SK-N-SH (cell line): ENCODE data around the gene RCN1. TPM values are rescaled to one million over a fixed set of nuclear protein-coding genes. Genes with fewer than 3 reads are reported as not detected.

ENCODE experiments used
- CTCF ChIA-PET: fragments of 300-600, 350-600 bp; formaldehyde crosslinking; extraction: SDS; loops from one replicate; lab custom pipeline; 2021; lab: Yijun Ruan, JAX
- POLR2A ChIA-PET: fragments of 350-600 bp; sonication (Branson Sonifier 250); formaldehyde crosslinking; extraction: SDS; loops from one replicate; lab custom pipeline; 2020; ENCODE audit warnings: antibody characterized with exemption, inconsistent platforms; lab: Yijun Ruan, JAX
- DNase-seq: peaks from one replicate; pipeline ENCODE4 v3.0.0; 2012
- H2AFZ ChIP-seq: fragments of 200-600 bp; sonication (generic); 2 replicates; pipeline ENCODE4 v1.8.1; 2016; ENCODE audit warnings: antibody characterized with exemption, mild to moderate bottlenecking, low read depth
- H3F3A ChIP-seq: fragments of 200-600 bp; sonication (generic); replicated peaks from 2 replicates; pipeline ENCODE3; 2016; ENCODE audit warnings: antibody characterized with exemption, mild to moderate bottlenecking; ENCODE audit not compliant: insufficient read depth
- H3K27ac ChIP-seq, 2 experiments: fragments of 200-500 bp in 1 of 2; fragments of 200-600 bp in 1 of 2; sonication (Bioruptor generic) in 1 of 2; sonication (generic), shearing (Covaris generic) in 1 of 2; 2 replicates each; pipeline versions ENCODE4 v1.5.1 to v1.6.1; 2014 to 2016; ENCODE audit warnings: low read depth in 2 of 2, inconsistent platforms in 1 of 2, low read length in 1 of 2, mild to moderate bottlenecking in 1 of 2, mixed read lengths in 1 of 2
- H3K27me3 ChIP-seq: fragments of 200-600 bp; sonication (generic), shearing (Covaris generic); 2 replicates; pipeline ENCODE4 v1.6.1; 2016; ENCODE audit warnings: mixed run types; ENCODE audit not compliant: insufficient read depth
- H3K36me3 ChIP-seq, 2 experiments: fragments of 200-500 bp in 1 of 2; fragments of 200-600 bp in 1 of 2; sonication (Bioruptor generic) in 1 of 2; sonication (generic) in 1 of 2; replicated peaks in 1 of 2; 2 replicates each; pipeline versions ENCODE3 to v1.5.1; 2014 to 2016; ENCODE audit warnings: low read length in 1 of 2, mild to moderate bottlenecking in 1 of 2; ENCODE audit not compliant: insufficient read depth in 2 of 2, control insufficient read depth in 1 of 2
- H3K4me1 ChIP-seq, 2 experiments: fragments of 200-500 bp in 1 of 2; fragments of 200-600 bp in 1 of 2; sonication (Bioruptor generic) in 1 of 2; sonication (generic), shearing (Covaris generic) in 1 of 2; 2 replicates each; pipeline versions ENCODE4 v1.5.1 to v1.6.1; 2014 to 2016; ENCODE audit warnings: low read depth in 1 of 2, low read length in 1 of 2, mixed run types in 1 of 2; ENCODE audit not compliant: insufficient read depth in 2 of 2, control insufficient read depth in 1 of 2
- H3K4me2 ChIP-seq: fragments of 200-600 bp; sonication (generic), shearing (Covaris generic); 2 replicates; pipeline ENCODE4 v1.6.1; 2017; ENCODE audit warnings: mixed run types
- H3K4me3 ChIP-seq, 2 experiments: fragments of 200-500 bp in 1 of 2; fragments of 200-600 bp in 1 of 2; sonication (Bioruptor generic) in 1 of 2; sonication (generic), shearing (Covaris generic) in 1 of 2; 2 replicates each; pipeline versions ENCODE4 v1.5.1 to v1.8.1; 2014 to 2016; ENCODE audit warnings: low read depth in 2 of 2, inconsistent platforms in 1 of 2, low read length in 1 of 2, mild to moderate bottlenecking in 1 of 2, mixed read lengths in 1 of 2, moderate library complexity in 1 of 2
- H3K79me2 ChIP-seq: fragments of 200-600 bp; sonication (generic); 2 replicates; pipeline ENCODE4 v1.8.1; 2017; ENCODE audit warnings: mild to moderate bottlenecking; ENCODE audit not compliant: insufficient read depth
- H3K9ac ChIP-seq: fragments of 200-600 bp; sonication (generic); 2 replicates; pipeline ENCODE4 v1.6.1; 2017; ENCODE audit warnings: mixed run types
- H3K9me2 ChIP-seq: fragments of 200-600 bp; sonication (generic); 2 replicates; pipeline ENCODE4 v1.6.1; 2017; ENCODE audit warnings: mixed run types
- H3K9me3 ChIP-seq: fragments of 200-600 bp; sonication (generic); 2 replicates; pipeline ENCODE4 v1.6.1; 2017; ENCODE audit warnings: mixed run types, mild to moderate bottlenecking, moderate library complexity
- H4K20me1 ChIP-seq: fragments of 200-600 bp; sonication (generic); 2 replicates; pipeline ENCODE4 v1.6.1; 2017; ENCODE audit warnings: mild to moderate bottlenecking, mixed run types; ENCODE audit not compliant: insufficient read depth
- CHD2 ChIP-seq: fragments of 150-350 bp; IDR thresholded peaks from 2 replicates; pipeline ENCODE4 v1.6.1; 2018; ENCODE audit warnings: low read length; ENCODE audit not compliant: partially characterized antibody
- CTCF ChIP-seq: fragments of 200-600 bp; sonication (generic); IDR thresholded peaks from 2 replicates; pipeline ENCODE4 v1.6.1; 2017; ENCODE audit warnings: antibody characterized with exemption, mild to moderate bottlenecking, moderate library complexity
- ELF1 ChIP-seq: IDR thresholded peaks from 2 replicates; pipeline ENCODE4 v1.4.0; 2012
- EP300 ChIP-seq, 2 experiments: IDR thresholded peaks; 2 replicates each; pipeline versions ENCODE4 v1.4.0 to v1.6.1; 2012; ENCODE audit warnings: borderline replicate concordance in 1 of 2, low read depth in 1 of 2, low read length in 1 of 2
- EZH2phosphoT487 ChIP-seq: fragments of 200-600 bp; sonication (generic); IDR thresholded peaks from 2 replicates; pipeline ENCODE4 v1.6.1; 2017; ENCODE audit warnings: low read depth, mixed run types, mild to moderate bottlenecking, antibody characterized with exemption, moderate library complexity, borderline replicate concordance
- FOXJ3 ChIP-seq: sonication (generic); formaldehyde crosslinking; IDR thresholded peaks from 2 replicates; pipeline ENCODE4 v1.5.1; 2020; ENCODE audit warnings: mild to moderate bottlenecking, missing genetic modification reagents
- GABPA ChIP-seq: IDR thresholded peaks from 2 replicates; pipeline ENCODE4 v1.4.0; 2012; ENCODE audit warnings: low read depth, mild to moderate bottlenecking
- IRF3 ChIP-seq: fragments of 150-350 bp; IDR thresholded peaks from 2 replicates; pipeline ENCODE4 v1.6.1; 2016; ENCODE audit warnings: mild to moderate bottlenecking, low read depth, low read length
- MEF2A ChIP-seq: IDR thresholded peaks from 2 replicates; pipeline ENCODE4 v1.4.0; 2012; ENCODE audit warnings: low read depth, borderline replicate concordance
- MXI1 ChIP-seq: IDR thresholded peaks from 2 replicates; pipeline ENCODE4 v1.6.1; 2012; ENCODE audit warnings: mild to moderate bottlenecking, low read depth, low read length, improper control_type of control experiment
- POLR2AphosphoS5 ChIP-seq: IDR thresholded peaks from 2 replicates; pipeline ENCODE4 v1.6.1; 2012; ENCODE audit warnings: low read depth, low read length
- RCOR1 ChIP-seq: fragments of 150-350 bp; IDR thresholded peaks from 2 replicates; pipeline ENCODE4 v1.6.1; 2017; ENCODE audit warnings: antibody characterized with exemption, low read length
- REST ChIP-seq: IDR thresholded peaks from 2 replicates; pipeline ENCODE4 v1.6.1; 2012; ENCODE audit warnings: mild to moderate bottlenecking, low read depth, low read length, moderate library complexity
- RFX5 ChIP-seq: IDR thresholded peaks from 2 replicates; pipeline ENCODE4 v1.6.1; 2012; ENCODE audit warnings: mild to moderate bottlenecking, improper control_type of control experiment, low read length
- SIN3A ChIP-seq: IDR thresholded peaks from 2 replicates; pipeline ENCODE4 v1.6.1; 2012; ENCODE audit warnings: low read depth, mild to moderate bottlenecking, low read length, moderate library complexity, borderline replicate concordance
- SMC3 ChIP-seq: IDR thresholded peaks from 2 replicates; pipeline ENCODE4 v1.6.1; 2012; ENCODE audit warnings: low read depth, low read length, improper control_type of control experiment
- TAF1 ChIP-seq: IDR thresholded peaks from 2 replicates; pipeline ENCODE4 v1.6.1; 2012; ENCODE audit warnings: low read depth, mild to moderate bottlenecking, low read length, moderate library complexity, borderline replicate concordance
- TCF12 ChIP-seq: IDR thresholded peaks from 2 replicates; pipeline ENCODE4 v1.4.0; 2012
- TEAD4 ChIP-seq: IDR thresholded peaks from 2 replicates; pipeline ENCODE4 v1.4.0; 2012; ENCODE audit warnings: mild to moderate bottlenecking, borderline replicate concordance; ENCODE audit not compliant: insufficient read depth
- USF1 ChIP-seq: IDR thresholded peaks from 2 replicates; pipeline ENCODE4 v1.4.0; 2012; ENCODE audit warnings: low read depth, borderline replicate concordance
- WGBS: methylation state at CpG from one replicate; pipeline ENCODE4 v1.1.6; 2017; ENCODE audit warnings: low lambda C conversion rate; 5-methylcytosine and 5-hydroxymethylcytosine counted together
- polyA plus RNA-seq, 3 experiments: library from polyadenylated mRNA; depleted of rRNA; stranded (reverse); fragments of >200 nt; gene quantifications; 2 replicates each; pipeline ENCODE4 v1.2.3, GENCODE V29; 2012

The RCN1 gene
- polyA plus RNA-seq, 1 of the 3 experiments (the other 2 are of a cell fraction): 63.3 TPM

GRCh38 chr11:32069361-32070058, 21.4 kb upstream of the RCN1 start:
- H3K9me3 ChIP-seq: no peaks in the 10 kb centered on the region
- no peak overlapping the region for H3K4me2 ChIP-seq
- no peaks in the 10 kb centered on the region for H3K79me2 ChIP-seq
- H3K36me3 ChIP-seq: no peaks in the 10 kb centered on the region
- H3K4me1 ChIP-seq: peaks cover 0 to 4% of the 10 kb centered on the region in 2 experiments; a peak in 2 of 4 replicates
- H4K20me1 ChIP-seq: no peaks in the 10 kb centered on the region
- H3K27me3 ChIP-seq: peaks cover 64% of the 10 kb centered on the region
- H3K27ac ChIP-seq: no peak overlapping the region
- no peak overlapping the region for H3K4me3 ChIP-seq
- no peak for TF ChIP-seq RCOR1
- no peak for TF ChIP-seq SMC3
- TF ChIP-seq SIN3A: no peak
- no peak for TF ChIP-seq TEAD4
- no peak for TF ChIP-seq RFX5
- TF ChIP-seq EZH2phosphoT487: no peak
- no peak for TF ChIP-seq EP300 (IDR thresholded peaks at IDR 0.05; ENCODE audit: borderline replicate concordance in 1 of 2, low read depth in 1 of 2, low read length in 1 of 2)
- no peak for TF ChIP-seq TCF12
- TF ChIP-seq MXI1: no peak
- TF ChIP-seq ELF1: no peak
- no peak for TF ChIP-seq USF1
- no peak for TF ChIP-seq MEF2A
- no peak for TF ChIP-seq FOXJ3 (CRISPR knock-in tag)
- 18% methylated on average over 6 of the region's 6 CpGs for WGBS
- H3F3A ChIP-seq: no peaks in the 10 kb centered on the region
- ChIA-PET POLR2A (no interaction called here), CTCF (interaction anchor here (2.7 kb wide), 1 partner anchor 107 kb away, joined by 9 read pairs; no protein-coding TSS in a partner anchor)
- no peak overlapping the region for H2AFZ ChIP-seq
- H3K9ac ChIP-seq: no peak overlapping the region
- no peaks in the 10 kb centered on the region for H3K9me2 ChIP-seq
- no peak for DNase-seq

- Histone ChIP-seq H3K4me2 (no peak overlapping the region), H3K4me3 (no peak overlapping the region), H3K79me2 (no peaks in the 10 kb centered on the region), H3K4me1 (peaks cover 0 to 4% of the 10 kb centered on the region in 2 experiments; a peak in 2 of 4 replicates), H2AFZ (no peak overlapping the region), H4K20me1 (no peaks in the 10 kb centered on the region), H3K9ac (no peak overlapping the region), H3K36me3 (no peaks in the 10 kb centered on the region), H3F3A (no peaks in the 10 kb centered on the region), H3K9me3 (no peaks in the 10 kb centered on the region), H3K27me3 (peaks cover 53% of the 10 kb centered on the region), H3K27ac (no peak overlapping the region), H3K9me2 (no peaks in the 10 kb centered on the region)
- DNase-seq: no peak
- 50% methylated on average over 5 of the region's 5 CpGs for WGBS
- TF ChIP-seq TAF1 (no peak), FOXJ3 (CRISPR knock-in tag) (no peak), IRF3 (no peak), MXI1 (no peak), REST (no peak), TEAD4 (no peak), POLR2AphosphoS5 (no peak), CHD2 (no peak), CTCF (no peak), GABPA (no peak), SIN3A (no peak)
- CTCF ChIA-PET: interaction anchor here (0.7 to 2.7 kb wide), 3 partner anchors 18 to 105 kb away, joined by 4 to 14 read pairs (median 9); no protein-coding TSS in a partner anchor
- POLR2A ChIA-PET: no interaction called here
Measured at GRCh38 chr11:32070692-32071091, 20.2 kb upstream of the RCN1 start.
